ENCODE measurements around the gene TBC1D19. TPM values are rescaled to one million over a fixed set of nuclear protein-coding genes. Genes with fewer than 3 reads are reported as not detected.

TBC1D19 gene
- total RNA-seq, 6 experiments from 2014 or later = 8.5 to 14.4 (median 12.1) TPM

DNA sequence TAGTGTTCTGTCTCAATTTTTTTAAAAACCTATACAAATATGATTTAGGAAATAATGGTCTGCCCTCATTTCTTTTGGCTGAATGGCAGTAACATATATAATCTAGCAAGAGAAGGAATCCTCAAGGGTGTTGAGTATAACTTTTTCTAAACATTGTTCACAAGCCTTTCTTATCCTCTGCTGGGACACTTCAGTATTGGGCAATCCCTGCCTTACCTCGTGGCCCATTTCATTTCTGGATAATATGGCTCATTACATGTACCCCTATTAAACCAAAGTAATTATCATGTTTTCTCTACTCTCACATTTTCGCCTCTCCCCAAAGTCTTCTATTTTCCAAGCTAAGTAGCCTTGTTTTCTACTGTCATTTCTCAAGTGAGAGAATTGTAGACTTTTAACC, 166.0 kb downstream of the TBC1D19 start:
- peaks cover 6% of the 10 kb centered on the region for H3K36me3 Mint-ChIP-seq (ENCODE audit: low read depth)
- H3K9me3 Mint-ChIP-seq = no peaks in the 10 kb centered on the region
- H3K4me1 Mint-ChIP-seq (ENCODE audit: low read depth) = no peaks in the 10 kb centered on the region; the same call in 1 of the 2 replicates
- no peak for DNase-seq
- no peaks in the 10 kb centered on the region for H3K27me3 Mint-ChIP-seq (ENCODE audit: insufficient read depth)
- H3K4me3 Mint-ChIP-seq = no peak overlapping the region
- TF ChIP-seq, protein P1, sequence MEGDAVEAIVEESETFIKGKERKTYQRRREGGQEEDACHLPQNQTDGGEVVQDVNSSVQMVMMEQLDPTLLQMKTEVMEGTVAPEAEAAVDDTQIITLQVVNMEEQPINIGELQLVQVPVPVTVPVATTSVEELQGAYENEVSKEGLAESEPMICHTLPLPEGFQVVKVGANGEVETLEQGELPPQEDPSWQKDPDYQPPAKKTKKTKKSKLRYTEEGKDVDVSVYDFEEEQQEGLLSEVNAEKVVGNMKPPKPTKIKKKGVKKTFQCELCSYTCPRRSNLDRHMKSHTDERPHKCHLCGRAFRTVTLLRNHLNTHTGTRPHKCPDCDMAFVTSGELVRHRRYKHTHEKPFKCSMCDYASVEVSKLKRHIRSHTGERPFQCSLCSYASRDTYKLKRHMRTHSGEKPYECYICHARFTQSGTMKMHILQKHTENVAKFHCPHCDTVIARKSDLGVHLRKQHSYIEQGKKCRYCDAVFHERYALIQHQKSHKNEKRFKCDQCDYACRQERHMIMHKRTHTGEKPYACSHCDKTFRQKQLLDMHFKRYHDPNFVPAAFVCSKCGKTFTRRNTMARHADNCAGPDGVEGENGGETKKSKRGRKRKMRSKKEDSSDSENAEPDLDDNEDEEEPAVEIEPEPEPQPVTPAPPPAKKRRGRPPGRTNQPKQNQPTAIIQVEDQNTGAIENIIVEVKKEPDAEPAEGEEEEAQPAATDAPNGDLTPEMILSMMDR (IDR thresholded peaks at IDR 0.05) = no peak
- no peak overlapping the region for H3K27ac Mint-ChIP-seq

DNA sequence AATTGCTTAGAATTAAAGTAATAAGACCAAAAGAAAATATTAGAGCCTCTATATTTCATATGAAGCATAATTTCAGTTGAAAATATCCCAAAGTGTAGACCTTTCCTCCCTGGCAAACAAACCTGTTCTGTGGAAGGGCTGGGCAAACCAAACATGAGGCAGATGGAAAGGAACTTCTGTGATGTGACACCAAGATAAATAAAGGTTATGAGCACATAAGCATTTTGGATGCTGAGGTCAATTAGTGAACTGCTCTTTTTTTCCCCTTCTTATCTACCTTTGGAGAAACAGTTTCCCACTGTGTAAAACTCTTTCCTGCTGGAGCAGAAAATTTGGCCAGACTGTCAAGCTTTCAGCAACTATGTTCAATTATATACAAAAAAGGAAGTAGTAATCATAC, 167.1 kb downstream of the TBC1D19 start:
- Mint-ChIP-seq H3K27ac (no peak overlapping the region), H3K36me3 (ENCODE audit: low read depth) (peaks cover 6% of the 10 kb centered on the region), H3K4me3 (no peak overlapping the region), H3K4me1 (ENCODE audit: low read depth) (no peaks in the 10 kb centered on the region; the same call in 1 of the 2 replicates), H3K27me3 (ENCODE audit: insufficient read depth) (no peaks in the 10 kb centered on the region), H3K9me3 (no peaks in the 10 kb centered on the region)
- TF ChIP-seq, protein P1 (IDR thresholded peaks at IDR 0.05) = no peak
- DNase-seq = no peak

DNA sequence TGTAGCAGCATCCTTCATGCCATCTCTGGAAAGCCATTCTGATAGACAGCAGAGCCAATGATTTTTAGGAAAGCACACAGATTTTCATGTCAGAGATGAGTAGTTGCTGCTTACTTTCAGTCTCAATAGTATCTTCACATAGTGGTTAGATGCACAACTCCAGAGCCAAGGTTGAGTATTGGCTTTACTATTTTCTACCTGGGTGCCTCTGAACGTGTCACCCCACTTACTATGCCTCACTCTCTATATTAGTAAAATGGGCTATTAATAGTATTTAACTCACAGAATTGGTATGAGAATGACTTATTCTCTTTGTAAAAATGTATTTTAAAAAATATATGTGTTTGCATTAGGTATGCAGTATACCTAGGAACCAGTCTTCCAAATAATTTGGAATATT, 168.0 kb downstream of the TBC1D19 start:
- no peak overlapping the region for H3K27ac Mint-ChIP-seq
- no peaks in the 10 kb centered on the region for H3K9me3 Mint-ChIP-seq

DNA sequence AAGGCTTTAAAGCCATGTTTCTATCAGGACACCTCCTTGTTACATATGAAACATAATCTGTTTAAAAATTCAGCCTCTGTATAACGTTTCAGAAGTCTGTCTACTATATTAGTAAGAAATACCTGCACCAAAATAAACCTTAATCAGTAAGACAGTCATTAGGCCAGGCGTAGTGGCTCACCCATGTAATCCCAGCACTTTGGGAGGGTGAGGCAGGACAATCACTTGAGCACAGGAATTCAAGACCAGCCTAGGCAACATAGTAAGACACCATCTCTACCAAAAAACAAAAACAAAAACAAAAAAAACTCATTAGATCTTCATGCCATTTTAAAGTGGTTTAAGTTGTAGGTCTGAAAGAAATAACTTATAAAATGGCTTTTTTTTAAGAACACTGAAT, 169.3 kb downstream of the TBC1D19 start:
- Mint-ChIP-seq H3K4me3 (no peak overlapping the region), H3K9me3 (no peaks in the 10 kb centered on the region), H3K4me1 (ENCODE audit: low read depth) (no peaks in the 10 kb centered on the region; the same call in 1 of the 2 replicates), H3K27ac (no peak overlapping the region), H3K36me3 (ENCODE audit: low read depth) (peaks cover 6% of the 10 kb centered on the region), H3K27me3 (ENCODE audit: insufficient read depth) (no peaks in the 10 kb centered on the region)
- TF ChIP-seq, protein P1 (IDR thresholded peaks at IDR 0.05) = no peak
- DNase-seq = no peak

More for the DNA sequence above, 168.0 kb downstream of the TBC1D19 start:
- Mint-ChIP-seq H3K36me3 (ENCODE audit: low read depth) (peaks cover 6% of the 10 kb centered on the region), H3K4me3 (no peak overlapping the region), H3K4me1 (ENCODE audit: low read depth) (no peaks in the 10 kb centered on the region; the same call in 1 of the 2 replicates), H3K27me3 (ENCODE audit: insufficient read depth) (no peaks in the 10 kb centered on the region)
- no peak for DNase-seq
- TF ChIP-seq, protein P1 (IDR thresholded peaks at IDR 0.05) = no peak

DNA sequence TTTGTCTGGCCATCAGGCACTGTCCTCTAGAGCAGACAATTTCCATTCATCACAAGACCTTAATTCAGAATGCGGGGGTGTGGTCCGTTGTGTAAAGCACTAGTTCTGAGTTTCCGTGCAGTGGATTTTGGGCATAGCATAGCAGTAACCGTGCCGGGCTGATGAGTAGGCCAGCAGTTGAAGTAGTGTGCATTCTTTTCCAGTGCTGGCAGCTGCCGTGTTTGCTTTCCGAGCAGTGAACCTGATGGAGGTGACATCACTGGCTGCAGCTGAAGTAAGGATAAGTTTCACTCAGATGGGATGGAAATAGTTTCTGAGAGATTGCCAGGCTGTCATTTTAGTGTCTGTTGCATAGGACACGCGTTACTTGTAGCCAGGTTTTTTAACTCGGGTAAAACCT, 169.7 kb downstream of the TBC1D19 start:
- TF ChIP-seq, protein P1 (IDR thresholded peaks at IDR 0.05) = no peak
- DNase-seq = no peak
- Mint-ChIP-seq H3K4me3 (no peak overlapping the region), H3K4me1 (ENCODE audit: low read depth) (no peaks in the 10 kb centered on the region; the same call in 1 of the 2 replicates), H3K36me3 (ENCODE audit: low read depth) (peaks cover 3% of the 10 kb centered on the region), H3K9me3 (no peaks in the 10 kb centered on the region), H3K27ac (no peak overlapping the region), H3K27me3 (ENCODE audit: insufficient read depth) (no peaks in the 10 kb centered on the region)

DNA sequence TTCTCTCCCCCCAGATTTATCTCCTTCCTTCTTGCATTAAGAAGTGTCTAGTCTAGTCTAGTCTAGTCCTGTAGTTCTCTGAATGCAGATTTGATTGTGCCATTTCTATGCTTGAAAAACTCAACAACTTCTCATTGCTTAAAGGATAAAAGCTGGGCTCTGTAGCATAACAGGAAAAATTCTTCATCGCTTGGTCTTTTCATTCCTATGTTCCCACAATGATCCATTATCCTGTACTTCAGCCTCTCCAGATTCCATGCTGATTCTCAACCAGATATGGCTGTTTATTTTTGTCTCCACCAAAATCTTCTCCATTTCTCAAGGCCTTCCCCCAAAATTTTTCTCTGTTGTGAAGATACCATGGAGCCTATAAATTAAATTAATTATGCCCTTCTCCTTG, 173.9 kb downstream of the TBC1D19 start:
- DNase-seq = no peak
- no peaks in the 10 kb centered on the region for H3K9me3 Mint-ChIP-seq
- H3K27me3 Mint-ChIP-seq (ENCODE audit: insufficient read depth) = no peaks in the 10 kb centered on the region
- no peak overlapping the region for H3K4me3 Mint-ChIP-seq
- no peak overlapping the region for H3K27ac Mint-ChIP-seq
- TF ChIP-seq, protein P1 (IDR thresholded peaks at IDR 0.05) = no peak
- 0 out of 2 replicates have a peak, but pooled peaks cover 6% of the 10 kb centered on the region for H3K36me3 Mint-ChIP-seq (ENCODE audit: low read depth)
- H3K4me1 Mint-ChIP-seq (ENCODE audit: low read depth) = no peaks in the 10 kb centered on the region; the same call in 1 of the 2 replicates
